Astrocyte (in vitro differentiated cells and primary cell): ENCODE data around the gene FBN2. TPM values are rescaled to one million over a fixed set of nuclear protein-coding genes. Genes with fewer than 3 reads are reported as not detected.
A peak's percentile ranks its signal among the peaks of the same experiment; 100 is the strongest.

Source experiments
- DNase-seq: peaks from one replicate; pipeline ENCODE4 v3.0.0-alpha.2; 2010; ENCODE audit warnings: low read depth
- FAIRE-seq: peaks from 2 replicates; lab custom pipeline; 2011; peaks lifted over from hg19 to GRCh38; lab: Jason Lieb, UNC
- H2AFZ ChIP-seq: 2 replicates; pipeline ENCODE4 v1.6.0; 2012; ENCODE audit warnings: low read depth, low read length, inconsistent platforms
- H3K27ac ChIP-seq: 2 replicates; pipeline ENCODE4 v1.5.1; 2011; ENCODE audit warnings: low read depth, low read length, inconsistent platforms
- H3K27me3 ChIP-seq: 2 replicates; pipeline ENCODE4 v1.6.0; 2011; ENCODE audit warnings: low read length, inconsistent platforms; ENCODE audit not compliant: insufficient read depth
- H3K36me3 ChIP-seq: 2 replicates; pipeline ENCODE4 v1.5.1; 2011; ENCODE audit warnings: low read length, inconsistent platforms; ENCODE audit not compliant: insufficient read depth
- H3K4me1 ChIP-seq: 2 replicates; pipeline ENCODE4 v1.5.1; 2011; ENCODE audit warnings: low read length, inconsistent platforms; ENCODE audit not compliant: insufficient read depth
- H3K4me2 ChIP-seq: 2 replicates; pipeline ENCODE4 v1.6.0; 2012; ENCODE audit warnings: low read length, inconsistent platforms
- H3K4me3 ChIP-seq: 2 replicates; pipeline ENCODE4 v1.5.1; 2011; ENCODE audit warnings: low read depth, mild to moderate bottlenecking, low read length, inconsistent platforms; ENCODE audit not compliant: insufficient read depth
- H3K79me2 ChIP-seq: 2 replicates; pipeline ENCODE4 v1.6.0; 2012; ENCODE audit warnings: mild to moderate bottlenecking, low read length, inconsistent platforms; ENCODE audit not compliant: insufficient read depth
- H3K9ac ChIP-seq: 2 replicates; pipeline ENCODE4 v1.6.0; 2012; ENCODE audit warnings: mild to moderate bottlenecking, low read length, inconsistent platforms
- H3K9me3 ChIP-seq: 2 replicates; pipeline ENCODE4 v1.5.1; 2012; ENCODE audit warnings: low read depth, mild to moderate bottlenecking, low read length, inconsistent platforms; ENCODE audit not compliant: insufficient read depth
- H4K20me1 ChIP-seq: 2 replicates; pipeline ENCODE4 v1.6.0; 2012; ENCODE audit warnings: low read length, inconsistent platforms; ENCODE audit not compliant: insufficient read depth
- H3K27ac Mint-ChIP-seq: one replicate; pipeline ENCODE4 v1.8.0; 2021; ENCODE audit warnings: mild to moderate bottlenecking, mixed read lengths; ENCODE audit not compliant: unreplicated experiment
- H3K27me3 Mint-ChIP-seq: one replicate; pipeline ENCODE4 v1.8.0; 2021; ENCODE audit warnings: low read depth, mixed read lengths; ENCODE audit not compliant: unreplicated experiment
- H3K36me3 Mint-ChIP-seq: one replicate; pipeline ENCODE4 v1.8.0; 2021; ENCODE audit warnings: low read depth, mixed read lengths; ENCODE audit not compliant: unreplicated experiment
- H3K4me1 Mint-ChIP-seq: one replicate; pipeline ENCODE4 v1.8.0; 2021; ENCODE audit warnings: low read depth, mixed read lengths; ENCODE audit not compliant: unreplicated experiment
- H3K4me3 Mint-ChIP-seq: one replicate; pipeline ENCODE4 v1.8.0; 2021; ENCODE audit warnings: mild to moderate bottlenecking, moderate library complexity, mixed read lengths; ENCODE audit not compliant: unreplicated experiment
- H3K9me3 Mint-ChIP-seq: one replicate; pipeline ENCODE4 v1.8.0; 2021; ENCODE audit warnings: mild to moderate bottlenecking, mixed read lengths; ENCODE audit not compliant: unreplicated experiment
- EZH2 ChIP-seq: IDR thresholded peaks from 2 replicates; pipeline ENCODE4 v1.6.1; 2012; ENCODE audit warnings: mild to moderate bottlenecking, low read length, inconsistent platforms; ENCODE audit not compliant: insufficient read depth
- total RNA-seq: library from RNA; stranded (reverse); gene quantifications from 2 replicates; pipeline ENCODE4 v1.2.1, GENCODE V29; 2021
- TF ChIP-seq, protein P1 (sequence below): IDR thresholded peaks from 2 replicates; pipeline ENCODE4 v1.5.1; 2011; ENCODE audit warnings: low read depth, mild to moderate bottlenecking, inconsistent platforms, low read length, moderate library complexity; ENCODE audit not compliant: insufficient read depth

FBN2 gene
- total RNA-seq, 1 donor from 2014 or later = 176 TPM

DNA sequence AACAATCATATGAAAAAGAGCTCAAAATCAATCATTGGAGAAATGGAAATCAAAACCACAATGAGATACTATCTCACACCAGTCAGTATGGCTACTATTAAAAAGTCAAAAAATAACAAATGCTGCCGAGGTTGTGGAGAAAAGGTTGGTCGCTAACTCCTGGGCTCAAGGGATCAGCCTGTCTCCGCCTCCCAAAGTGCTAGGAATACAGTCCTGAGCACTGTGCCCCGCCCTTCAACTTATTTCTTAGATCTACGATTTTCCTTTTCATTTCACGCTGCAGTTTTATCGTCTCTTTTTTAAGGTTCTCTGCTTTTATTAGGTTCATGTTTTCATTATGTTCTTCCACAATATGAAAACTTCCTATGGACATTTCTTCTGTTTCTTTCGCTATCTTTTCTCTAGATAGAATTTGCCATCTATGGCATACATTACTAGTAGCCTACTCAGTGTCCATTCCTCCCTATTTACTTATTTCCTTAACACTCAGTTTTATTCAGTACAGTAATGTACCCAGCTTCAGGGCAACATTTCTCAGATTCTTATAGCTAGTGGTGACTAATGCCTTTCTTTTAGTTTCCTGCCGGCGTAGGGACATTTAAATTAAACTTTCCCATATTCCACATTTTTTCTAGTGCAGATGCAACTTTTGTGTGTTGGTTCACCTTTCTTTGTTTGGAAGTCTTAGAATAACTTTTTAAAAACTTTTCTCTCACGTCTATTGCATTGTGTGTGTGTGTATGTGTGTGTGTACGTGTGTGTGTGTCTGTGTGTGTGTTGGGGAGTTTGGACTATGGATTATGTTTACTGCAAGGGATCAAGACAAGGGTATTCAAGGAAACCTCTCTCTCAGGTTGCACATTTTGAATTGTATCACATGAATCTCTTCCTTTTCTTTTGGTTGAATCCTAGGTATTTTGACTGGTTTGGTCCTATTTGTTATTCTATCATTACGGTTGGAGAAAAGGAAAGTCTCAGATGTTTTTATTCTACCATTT, 21.6 kb upstream of the FBN2 start:
- H3K9ac ChIP-seq = no peak overlapping the region
- H3K27me3 ChIP-seq = no peaks in the 10 kb centered on the region
- peaks cover 2% of the 10 kb centered on the region for H3K9me3 Mint-ChIP-seq
- no peak overlapping the region for H3K27ac Mint-ChIP-seq
- no peaks in the 10 kb centered on the region for H3K79me2 ChIP-seq
- H2AFZ ChIP-seq = no peak overlapping the region
- H3K36me3 ChIP-seq = no peaks in the 10 kb centered on the region
- no peaks in the 10 kb centered on the region for H4K20me1 ChIP-seq
- FAIRE-seq (peak; percentile 63), DNase-seq (no peak)
- H3K4me2 ChIP-seq = peak overlapping the region; percentile 32
- H3K36me3 Mint-ChIP-seq = no peaks in the 10 kb centered on the region
- TF ChIP-seq EZH2 = no peak
- TF ChIP-seq, protein P1, sequence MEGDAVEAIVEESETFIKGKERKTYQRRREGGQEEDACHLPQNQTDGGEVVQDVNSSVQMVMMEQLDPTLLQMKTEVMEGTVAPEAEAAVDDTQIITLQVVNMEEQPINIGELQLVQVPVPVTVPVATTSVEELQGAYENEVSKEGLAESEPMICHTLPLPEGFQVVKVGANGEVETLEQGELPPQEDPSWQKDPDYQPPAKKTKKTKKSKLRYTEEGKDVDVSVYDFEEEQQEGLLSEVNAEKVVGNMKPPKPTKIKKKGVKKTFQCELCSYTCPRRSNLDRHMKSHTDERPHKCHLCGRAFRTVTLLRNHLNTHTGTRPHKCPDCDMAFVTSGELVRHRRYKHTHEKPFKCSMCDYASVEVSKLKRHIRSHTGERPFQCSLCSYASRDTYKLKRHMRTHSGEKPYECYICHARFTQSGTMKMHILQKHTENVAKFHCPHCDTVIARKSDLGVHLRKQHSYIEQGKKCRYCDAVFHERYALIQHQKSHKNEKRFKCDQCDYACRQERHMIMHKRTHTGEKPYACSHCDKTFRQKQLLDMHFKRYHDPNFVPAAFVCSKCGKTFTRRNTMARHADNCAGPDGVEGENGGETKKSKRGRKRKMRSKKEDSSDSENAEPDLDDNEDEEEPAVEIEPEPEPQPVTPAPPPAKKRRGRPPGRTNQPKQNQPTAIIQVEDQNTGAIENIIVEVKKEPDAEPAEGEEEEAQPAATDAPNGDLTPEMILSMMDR = no peak
- no peak overlapping the region for H3K4me3 Mint-ChIP-seq
- peaks cover 13% of the 10 kb centered on the region for H3K4me1 Mint-ChIP-seq
- no peaks in the 10 kb centered on the region for H3K4me1 ChIP-seq
- no peak overlapping the region for H3K27ac ChIP-seq
- no peaks in the 10 kb centered on the region for H3K9me3 ChIP-seq
- H3K27me3 Mint-ChIP-seq = no peaks in the 10 kb centered on the region
- H3K4me3 ChIP-seq = no peak overlapping the region

DNA sequence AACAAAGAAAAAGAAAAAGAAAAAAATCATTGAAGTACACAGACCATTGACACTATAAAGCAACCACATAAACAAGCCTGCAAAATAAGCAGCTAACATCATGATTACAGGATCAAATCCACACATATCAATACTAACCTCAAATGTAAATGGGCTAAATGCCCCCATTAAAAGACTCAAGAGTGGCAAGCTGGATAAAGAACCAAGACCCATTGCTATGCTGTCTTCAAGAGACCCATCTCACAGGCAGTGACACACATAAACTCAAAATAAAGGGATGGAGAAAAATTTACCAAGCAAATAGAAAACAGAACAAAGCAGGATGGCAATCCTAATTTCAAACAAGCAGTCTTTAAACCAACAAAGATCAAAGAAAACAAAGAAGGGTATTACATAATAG, 15.7 kb upstream of the FBN2 start:
- no peaks in the 10 kb centered on the region for H3K27me3 Mint-ChIP-seq
- H3K9me3 ChIP-seq = peaks cover 4% of the 10 kb centered on the region
- H3K4me2 ChIP-seq = no peak overlapping the region
- H3K9ac ChIP-seq = no peak overlapping the region
- H3K4me1 Mint-ChIP-seq = peaks cover 5% of the 10 kb centered on the region
- H3K79me2 ChIP-seq = no peaks in the 10 kb centered on the region
- H2AFZ ChIP-seq = no peak overlapping the region
- peaks cover 7% of the 10 kb centered on the region for H3K4me1 ChIP-seq
- no peaks in the 10 kb centered on the region for H3K27me3 ChIP-seq
- FAIRE-seq = no peak
- no peaks in the 10 kb centered on the region for H3K36me3 ChIP-seq
- H3K4me3 Mint-ChIP-seq = no peak overlapping the region
- H3K36me3 Mint-ChIP-seq = no peaks in the 10 kb centered on the region
- DNase-seq = no peak
- no peak overlapping the region for H3K27ac Mint-ChIP-seq
- TF ChIP-seq EZH2 = no peak
- TF ChIP-seq, protein P1 = no peak
- H4K20me1 ChIP-seq = no peaks in the 10 kb centered on the region
- no peak overlapping the region for H3K4me3 ChIP-seq
- H3K9me3 Mint-ChIP-seq = peaks cover 22% of the 10 kb centered on the region
- no peak overlapping the region for H3K27ac ChIP-seq

DNA sequence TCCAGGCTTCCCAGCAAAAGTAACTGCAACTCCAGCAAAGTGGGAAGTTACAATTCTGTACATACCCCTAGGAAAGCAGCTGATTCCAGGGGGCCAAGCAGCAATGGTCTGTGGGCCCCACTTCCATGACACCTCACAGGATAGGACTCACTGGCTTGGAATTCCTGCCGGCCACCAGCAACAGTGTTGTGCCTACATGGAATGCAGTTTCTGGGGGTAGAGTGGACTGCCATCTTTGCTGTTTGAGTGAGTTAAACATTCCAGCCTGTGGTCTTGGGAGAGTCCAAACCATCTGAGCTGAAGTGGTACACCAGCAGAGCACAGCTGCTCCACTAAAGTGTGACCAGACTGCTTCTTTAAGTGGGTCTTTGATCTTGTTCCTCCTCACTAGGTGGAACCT, 13.4 kb upstream of the FBN2 start:
- H3K9me3 Mint-ChIP-seq = peaks cover 22% of the 10 kb centered on the region
- no peak overlapping the region for H3K9ac ChIP-seq
- H3K27me3 Mint-ChIP-seq = no peaks in the 10 kb centered on the region
- H3K9me3 ChIP-seq = peaks cover 4% of the 10 kb centered on the region
- H3K4me3 Mint-ChIP-seq = no peak overlapping the region
- no peaks in the 10 kb centered on the region for H4K20me1 ChIP-seq
- H2AFZ ChIP-seq = no peak overlapping the region
- H3K27ac ChIP-seq = no peak overlapping the region
- H3K4me3 ChIP-seq = no peak overlapping the region
- peaks cover 5% of the 10 kb centered on the region for H3K4me1 Mint-ChIP-seq
- TF ChIP-seq EZH2 = no peak
- TF ChIP-seq, protein P1 = no peak
- H3K4me2 ChIP-seq = peak overlapping the region; percentile 7
- no peaks in the 10 kb centered on the region for H3K79me2 ChIP-seq
- no peaks in the 10 kb centered on the region for H3K36me3 Mint-ChIP-seq
- H3K27me3 ChIP-seq = no peaks in the 10 kb centered on the region
- DNase-seq (peak; percentile 47), FAIRE-seq (no peak)
- peak overlapping the region; percentile 13 for H3K27ac Mint-ChIP-seq
- H3K36me3 ChIP-seq = no peaks in the 10 kb centered on the region
- peaks cover 7% of the 10 kb centered on the region for H3K4me1 ChIP-seq
